GM23338 (cell line): ENCODE data around the gene RECQL5. TPM values are rescaled to one million over a fixed set of nuclear protein-coding genes. Genes with fewer than 3 reads are reported as not detected.

Experiments
- ATAC-seq: fragments of 200-7000 bp; cut with Tn5 transposase; 3 replicates; pipeline ENCODE4 v1.9.1; 2020
- DNase-seq: peaks from one replicate; pipeline ENCODE4 v3.0.0-alpha.2; 2015; ENCODE audit warnings: low spot score
- H2AFZ ChIP-seq: fragments of 200-600 bp; sonication (generic); 2 replicates; pipeline ENCODE4 v1.8.0; 2016; ENCODE audit warnings: antibody characterized with exemption, mild to moderate bottlenecking, moderate library complexity
- H3F3A ChIP-seq: fragments of 200-600 bp; sonication (generic); replicated peaks from 2 replicates; pipeline ENCODE4 v1.8.0; 2017; ENCODE audit warnings: antibody characterized with exemption, mixed run types, low read depth
- H3K27ac ChIP-seq: fragments of 200-600 bp; sonication (generic); 2 replicates; pipeline ENCODE4 v1.6.1; 2016; ENCODE audit warnings: low read depth
- H3K27me3 ChIP-seq: fragments of 200-600 bp; sonication (generic); 2 replicates; pipeline ENCODE4 v1.8.0; 2016; ENCODE audit warnings: mild to moderate bottlenecking, mixed run types, moderate library complexity; ENCODE audit not compliant: insufficient read depth
- H3K36me3 ChIP-seq: fragments of 200-600 bp; sonication (generic); 2 replicates; pipeline ENCODE4 v1.8.0; 2016; ENCODE audit warnings: mild to moderate bottlenecking; ENCODE audit not compliant: insufficient read depth
- H3K4me1 ChIP-seq: fragments of 200-600 bp; sonication (generic); 2 replicates; pipeline ENCODE4 v1.8.0; 2016; ENCODE audit warnings: mild to moderate bottlenecking, moderate library complexity; ENCODE audit not compliant: insufficient read depth
- H3K4me2 ChIP-seq: fragments of 200-600 bp; sonication (generic); 2 replicates; pipeline ENCODE4 v1.7.1; 2017; ENCODE audit warnings: mixed run types
- H3K4me3 ChIP-seq: fragments of 200-600 bp; sonication (generic); 2 replicates; pipeline ENCODE4 v1.6.1; 2016; ENCODE audit warnings: mixed run types
- H3K79me2 ChIP-seq: fragments of 200-600 bp; sonication (generic); replicated peaks from 2 replicates; pipeline ENCODE4 v1.8.0; 2017; ENCODE audit warnings: mild to moderate bottlenecking; ENCODE audit not compliant: insufficient read depth
- H3K9me2 ChIP-seq: fragments of 200-600 bp; sonication (generic); 2 replicates; pipeline ENCODE4 v1.8.0; 2017; ENCODE audit not compliant: insufficient read depth
- H4K20me1 ChIP-seq: fragments of 200-600 bp; sonication (generic); replicated peaks from 2 replicates; pipeline ENCODE4 v1.8.0; 2017; ENCODE audit warnings: mild to moderate bottlenecking; ENCODE audit not compliant: insufficient read depth
- H3K27ac Mint-ChIP-seq: 2 replicates; pipeline ENCODE4 v1.8.0; 2020; ENCODE audit warnings: inconsistent platforms, mild to moderate bottlenecking, moderate library complexity, mixed read lengths
- H3K27me3 Mint-ChIP-seq: 3 replicates; pipeline ENCODE4 v1.8.0; 2022; ENCODE audit warnings: low read depth, mild to moderate bottlenecking, moderate library complexity, mixed read lengths, inconsistent platforms; ENCODE audit not compliant: insufficient read depth, poor library complexity
- H3K36me3 Mint-ChIP-seq: 3 replicates; pipeline ENCODE4 v1.8.0; 2021; ENCODE audit warnings: low read depth, mild to moderate bottlenecking, inconsistent platforms, moderate library complexity, mixed read lengths
- H3K4me1 Mint-ChIP-seq: 3 replicates; pipeline ENCODE4 v1.8.0; 2020; ENCODE audit warnings: mild to moderate bottlenecking, inconsistent platforms, mixed read lengths
- H3K4me3 Mint-ChIP-seq: 3 replicates; pipeline ENCODE4 v1.8.0; 2021; ENCODE audit warnings: moderate library complexity, mild to moderate bottlenecking, inconsistent platforms, mixed read lengths
- H3K9me3 Mint-ChIP-seq: 3 replicates; pipeline ENCODE4 v1.8.0; 2020; ENCODE audit warnings: moderate library complexity, mild to moderate bottlenecking, inconsistent platforms, mixed read lengths
- CREB1 ChIP-seq: fragments of 250-450 bp; sonication (Bioruptor Pico); IDR thresholded peaks from 2 replicates; pipeline ENCODE4 v1.5.0; 2020; ENCODE audit warnings: low read depth, mild to moderate bottlenecking, moderate library complexity
- ETS1 ChIP-seq: IDR thresholded peaks from 2 replicates; pipeline ENCODE4 v1.6.1; 2016; ENCODE audit warnings: antibody characterized with exemption
- EZH2 ChIP-seq: fragments of 200-600 bp; sonication (generic); IDR thresholded peaks from one replicate; pipeline ENCODE4 v1.8.0; 2017; ENCODE audit warnings: antibody characterized with exemption, mild to moderate bottlenecking, low read depth; ENCODE audit not compliant: unreplicated experiment
- EZH2phosphoT487 ChIP-seq: fragments of 200-600 bp; sonication (generic); IDR thresholded peaks from one replicate; pipeline ENCODE4 v1.8.1; 2018; ENCODE audit warnings: antibody characterized with exemption; ENCODE audit not compliant: unreplicated experiment
- JUNB ChIP-seq: IDR thresholded peaks from one replicate; pipeline ENCODE4 v1.6.1; 2016; ENCODE audit warnings: antibody characterized with exemption; ENCODE audit not compliant: unreplicated experiment
- NANOG ChIP-seq: IDR thresholded peaks from 2 replicates; pipeline ENCODE4 v1.6.1; 2016; ENCODE audit warnings: antibody characterized with exemption, borderline replicate concordance
- POLR2AphosphoS5 ChIP-seq: IDR thresholded peaks from 2 replicates; pipeline ENCODE4 v1.6.1; 2016; ENCODE audit warnings: antibody characterized with exemption, low read depth
- STAT1 ChIP-seq: IDR thresholded peaks from one replicate; pipeline ENCODE4 v1.6.1; 2016; ENCODE audit warnings: antibody characterized with exemption; ENCODE audit not compliant: unreplicated experiment
- ZNF114 ChIP-seq: fragments of 250-450 bp; sonication (Bioruptor Pico); IDR thresholded peaks from 2 replicates; pipeline ENCODE4 v1.5.0; 2020; ENCODE audit warnings: mild to moderate bottlenecking, moderate library complexity
- ZNF331 ChIP-seq: fragments of 250-450 bp; sonication (Bioruptor Pico); IDR thresholded peaks from 2 replicates; pipeline ENCODE4 v1.5.0; 2020; ENCODE audit warnings: low read depth, mild to moderate bottlenecking, moderate library complexity
- ZNF462 ChIP-seq: fragments of 250-450 bp; sonication (Bioruptor Pico); IDR thresholded peaks from 2 replicates; pipeline ENCODE4 v1.5.0; 2020; ENCODE audit warnings: mild to moderate bottlenecking, moderate library complexity
- polyA plus RNA-seq: library from polyadenylated mRNA; unstranded; fragments of >200 nt; fragmentation: Nextera tagmentation; extraction: Ambion mirVana; gene quantifications from 2 replicates; pipeline ENCODE4 v1.2.1, GENCODE V29; 2016
- total RNA-seq: library from RNA; depleted of rRNA; stranded (reverse); fragments of >200 nt; shearing (Covaris generic); gene quantifications from 2 replicates; pipeline ENCODE4 v1.2.3, GENCODE V29; 2014
- TF ChIP-seq, protein P1 (sequence below): IDR thresholded peaks from one replicate; pipeline ENCODE4 v1.6.1; 2018; ENCODE audit warnings: antibody characterized with exemption; ENCODE audit not compliant: unreplicated experiment
- TF ChIP-seq, protein P2 (sequence below), 2 experiments: fragments of 200-600 bp in 1 of 2; sonication (generic) in 1 of 2; conservative IDR thresholded peaks; 2 replicates each; pipeline versions ENCODE4 v1.5.1 to v1.6.1; 2016 to 2017; ENCODE audit warnings: antibody characterized with exemption in 2 of 2, low read depth in 2 of 2, mild to moderate bottlenecking in 2 of 2, moderate library complexity in 1 of 2

The RECQL5 gene
- total and polyA plus RNA-seq, 2 experiments from 2014 or later: 20.0 to 23.3 TPM

DNA sequence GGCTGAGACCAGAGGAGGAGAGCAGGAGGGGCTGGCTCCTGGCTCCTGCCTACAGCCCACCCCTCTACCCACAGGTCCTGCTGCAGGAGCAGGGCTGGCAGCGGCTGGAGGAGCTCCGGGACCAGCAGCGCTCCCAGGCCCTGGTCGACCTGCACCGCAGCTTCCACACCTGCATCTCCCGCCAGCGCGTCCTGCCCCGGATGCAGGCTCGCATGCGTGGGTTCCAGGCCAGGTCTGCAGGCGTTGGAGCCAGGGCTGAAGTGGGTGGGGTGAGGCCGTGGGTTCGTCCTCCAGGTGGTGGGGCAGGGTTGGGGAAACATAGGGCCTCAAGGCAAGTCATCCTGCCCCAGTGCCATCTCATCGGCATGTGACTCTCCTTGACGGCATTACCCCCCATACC lies 61.2 kb downstream of the RECQL5 start:
- no peak overlapping the region for H3K4me3 ChIP-seq
- H3F3A ChIP-seq: no peaks in the 10 kb centered on the region
- H3K27me3 Mint-ChIP-seq: peaks cover 16% of the 10 kb centered on the region
- H3K27me3 ChIP-seq: no peaks in the 10 kb centered on the region
- no peak for ATAC-seq
- no peaks in the 10 kb centered on the region for H4K20me1 ChIP-seq
- H3K27ac ChIP-seq: no peak overlapping the region
- H3K79me2 ChIP-seq: no peaks in the 10 kb centered on the region
- H3K4me1 Mint-ChIP-seq: no peaks in the 10 kb centered on the region
- no peak for DNase-seq
- H3K4me2 ChIP-seq: no peak overlapping the region
- no peaks in the 10 kb centered on the region for H3K9me3 Mint-ChIP-seq
- H3K27ac Mint-ChIP-seq: no peak overlapping the region
- H3K4me1 ChIP-seq: no peaks in the 10 kb centered on the region
- no peak overlapping the region for H3K4me3 Mint-ChIP-seq
- no peak overlapping the region for H2AFZ ChIP-seq
- H3K9me2 ChIP-seq: no peaks in the 10 kb centered on the region
- no peak for TF ChIP-seq EZH2
- TF ChIP-seq, protein P1, sequence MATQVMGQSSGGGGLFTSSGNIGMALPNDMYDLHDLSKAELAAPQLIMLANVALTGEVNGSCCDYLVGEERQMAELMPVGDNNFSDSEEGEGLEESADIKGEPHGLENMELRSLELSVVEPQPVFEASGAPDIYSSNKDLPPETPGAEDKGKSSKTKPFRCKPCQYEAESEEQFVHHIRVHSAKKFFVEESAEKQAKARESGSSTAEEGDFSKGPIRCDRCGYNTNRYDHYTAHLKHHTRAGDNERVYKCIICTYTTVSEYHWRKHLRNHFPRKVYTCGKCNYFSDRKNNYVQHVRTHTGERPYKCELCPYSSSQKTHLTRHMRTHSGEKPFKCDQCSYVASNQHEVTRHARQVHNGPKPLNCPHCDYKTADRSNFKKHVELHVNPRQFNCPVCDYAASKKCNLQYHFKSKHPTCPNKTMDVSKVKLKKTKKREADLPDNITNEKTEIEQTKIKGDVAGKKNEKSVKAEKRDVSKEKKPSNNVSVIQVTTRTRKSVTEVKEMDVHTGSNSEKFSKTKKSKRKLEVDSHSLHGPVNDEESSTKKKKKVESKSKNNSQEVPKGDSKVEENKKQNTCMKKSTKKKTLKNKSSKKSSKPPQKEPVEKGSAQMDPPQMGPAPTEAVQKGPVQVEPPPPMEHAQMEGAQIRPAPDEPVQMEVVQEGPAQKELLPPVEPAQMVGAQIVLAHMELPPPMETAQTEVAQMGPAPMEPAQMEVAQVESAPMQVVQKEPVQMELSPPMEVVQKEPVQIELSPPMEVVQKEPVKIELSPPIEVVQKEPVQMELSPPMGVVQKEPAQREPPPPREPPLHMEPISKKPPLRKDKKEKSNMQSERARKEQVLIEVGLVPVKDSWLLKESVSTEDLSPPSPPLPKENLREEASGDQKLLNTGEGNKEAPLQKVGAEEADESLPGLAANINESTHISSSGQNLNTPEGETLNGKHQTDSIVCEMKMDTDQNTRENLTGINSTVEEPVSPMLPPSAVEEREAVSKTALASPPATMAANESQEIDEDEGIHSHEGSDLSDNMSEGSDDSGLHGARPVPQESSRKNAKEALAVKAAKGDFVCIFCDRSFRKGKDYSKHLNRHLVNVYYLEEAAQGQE: no peak
- no peak for TF ChIP-seq JUNB
- no peak for TF ChIP-seq EZH2phosphoT487
- TF ChIP-seq POLR2AphosphoS5: no peak
- TF ChIP-seq STAT1: no peak
- no peak for TF ChIP-seq ZNF331 (CRISPR knock-in tag)
- TF ChIP-seq ETS1: no peak
- TF ChIP-seq ZNF462 (CRISPR knock-in tag): no peak
- no peak for TF ChIP-seq CREB1 (CRISPR knock-in tag)
- TF ChIP-seq ZNF114 (CRISPR knock-in tag): no peak
- no peak for TF ChIP-seq NANOG
- TF ChIP-seq, protein P2, sequence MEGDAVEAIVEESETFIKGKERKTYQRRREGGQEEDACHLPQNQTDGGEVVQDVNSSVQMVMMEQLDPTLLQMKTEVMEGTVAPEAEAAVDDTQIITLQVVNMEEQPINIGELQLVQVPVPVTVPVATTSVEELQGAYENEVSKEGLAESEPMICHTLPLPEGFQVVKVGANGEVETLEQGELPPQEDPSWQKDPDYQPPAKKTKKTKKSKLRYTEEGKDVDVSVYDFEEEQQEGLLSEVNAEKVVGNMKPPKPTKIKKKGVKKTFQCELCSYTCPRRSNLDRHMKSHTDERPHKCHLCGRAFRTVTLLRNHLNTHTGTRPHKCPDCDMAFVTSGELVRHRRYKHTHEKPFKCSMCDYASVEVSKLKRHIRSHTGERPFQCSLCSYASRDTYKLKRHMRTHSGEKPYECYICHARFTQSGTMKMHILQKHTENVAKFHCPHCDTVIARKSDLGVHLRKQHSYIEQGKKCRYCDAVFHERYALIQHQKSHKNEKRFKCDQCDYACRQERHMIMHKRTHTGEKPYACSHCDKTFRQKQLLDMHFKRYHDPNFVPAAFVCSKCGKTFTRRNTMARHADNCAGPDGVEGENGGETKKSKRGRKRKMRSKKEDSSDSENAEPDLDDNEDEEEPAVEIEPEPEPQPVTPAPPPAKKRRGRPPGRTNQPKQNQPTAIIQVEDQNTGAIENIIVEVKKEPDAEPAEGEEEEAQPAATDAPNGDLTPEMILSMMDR (conservative IDR thresholded peaks at IDR 0.05; ENCODE audit: low read depth in 2 of 2): no peak
- no peaks in the 10 kb centered on the region for H3K36me3 ChIP-seq
- no peaks in the 10 kb centered on the region; the same call in 2 of the 3 replicates for H3K36me3 Mint-ChIP-seq
